NCI-H226 (cell line): ENCODE data around the gene MYCBPAP.

ENCODE experiments used
- DNase-seq: peaks from one replicate; pipeline ENCODE4 v3.0.0-alpha.2; 2015

MYCBPAP gene

GRCh38 chr17:50558941-50559614 is 50.8 kb downstream of the MYCBPAP start:
- DNase-seq, result no peak

- peak; percentile 55 for DNase-seq
Measured at GRCh38 chr17:50559674-50560184, 51.5 kb downstream of the MYCBPAP start.

- DNase-seq, result peak; percentile 82
Measured at GRCh38 chr17:50560185-50560824, 52.1 kb downstream of the MYCBPAP start, which contains the start of gene CACNA1G. CACNA1G (plus strand) TSS chr17:50560715; CDS start chr17:50561460, 745 bp downstream.

- DNase-seq, result no peak
Measured at GRCh38 chr17:50560931-50561745, 52.9 kb downstream of the MYCBPAP start.

- DNase-seq, result no peak
Measured at GRCh38 chr17:50561746-50562141, 53.5 kb downstream of the MYCBPAP start.

- no peak for DNase-seq
Measured at GRCh38 chr17:50562242-50563091, 54.2 kb downstream of the MYCBPAP start.

- DNase-seq, result no peak
Measured at GRCh38 chr17:50563092-50563511, 54.9 kb downstream of the MYCBPAP start.

GRCh38 chr17:50564916-50565315 is 56.7 kb downstream of the MYCBPAP start:
- peak; percentile 20 for DNase-seq

GRCh38 chr17:50565402-50566350 is 57.4 kb downstream of the MYCBPAP start:
- DNase-seq, result no peak

GRCh38 chr17:50566886-50567285 is 58.6 kb downstream of the MYCBPAP start:
- no peak for DNase-seq

GRCh38 chr17:50568659-50569058 is 60.4 kb downstream of the MYCBPAP start:
- DNase-seq, result no peak

- DNase-seq, result no peak
Measured at GRCh38 chr17:50569592-50569991, 61.4 kb downstream of the MYCBPAP start.

- DNase-seq, result no peak
Measured at GRCh38 chr17:50570032-50570431, 61.8 kb downstream of the MYCBPAP start.

GRCh38 chr17:50570528-50570927 is 62.3 kb downstream of the MYCBPAP start:
- no peak for DNase-seq

GRCh38 chr17:50571681-50572080 is 63.4 kb downstream of the MYCBPAP start:
- DNase-seq, result no peak

GRCh38 chr17:50572541-50572940 is 64.3 kb downstream of the MYCBPAP start:
- DNase-seq, result no peak

- no peak for DNase-seq
Measured at GRCh38 chr17:50573866-50574611, 65.8 kb downstream of the MYCBPAP start.

- no peak for DNase-seq
Measured at GRCh38 chr17:50575581-50576210, 67.5 kb downstream of the MYCBPAP start.

GRCh38 chr17:50576864-50577263 is 68.6 kb downstream of the MYCBPAP start:
- DNase-seq, result no peak

GRCh38 chr17:50577451-50577954 is 69.3 kb downstream of the MYCBPAP start:
- DNase-seq, result no peak
